ENCODE measurements around the gene VAMP5.

Gene VAMP5

DNA sequence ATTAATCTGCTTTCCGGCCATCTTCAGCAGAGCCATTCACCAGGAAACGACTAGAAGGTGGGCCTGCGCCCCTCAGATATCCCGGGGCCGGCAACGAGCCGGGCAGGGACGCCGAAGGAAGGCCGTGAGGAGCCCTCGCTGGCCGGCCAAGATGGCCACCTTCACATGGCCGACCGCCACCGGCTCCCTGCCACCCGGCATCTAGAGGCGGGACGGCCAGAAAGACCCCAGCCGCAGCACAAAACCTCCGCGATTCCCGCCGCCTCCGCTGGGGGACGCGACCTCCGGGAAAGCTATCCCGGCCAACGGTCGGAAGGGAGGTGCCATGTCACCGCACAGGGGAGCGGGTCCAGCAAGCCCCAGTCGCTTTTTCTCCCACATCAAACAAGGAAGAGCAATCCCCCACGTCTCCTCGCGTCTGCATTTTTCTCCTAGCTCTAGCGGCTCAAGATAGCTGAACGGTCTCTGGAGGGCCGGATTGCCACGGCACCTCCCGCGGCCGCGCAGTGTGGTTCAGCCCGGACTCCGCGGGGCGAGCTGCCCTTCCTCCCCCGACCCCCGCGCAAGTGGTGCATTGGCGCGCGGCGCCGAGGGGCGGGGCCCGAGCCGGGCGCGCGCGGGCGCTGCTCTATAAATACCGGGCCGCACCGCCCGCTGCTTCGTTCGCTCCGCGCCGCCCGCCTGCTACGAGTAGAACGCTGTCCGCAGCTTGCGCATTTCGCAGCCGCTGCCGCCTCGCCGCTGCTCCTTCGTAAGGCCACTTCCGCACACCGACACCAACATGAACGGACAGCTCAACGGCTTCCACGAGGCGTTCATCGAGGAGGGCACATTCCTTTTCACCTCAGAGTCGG is 45.5 kb upstream of the VAMP5 start, which contains the start of gene MAT2A:
Gene MAT2A (plus strand): TSS at position 662 of the 854 bp plus-strand sequence. CDS start 120 bp downstream, at position 782.
- Histone ChIP-seq H2BK120ac (ENCODE audit: low read depth, low read length) (peak within 1 kb of the TSS; percentile 77), H3K27ac (ENCODE audit: low read length, poor library complexity, severe bottlenecking) (peak within 1 kb of the TSS; percentile 100), H4K91ac (ENCODE audit: low read length) (peak within 1 kb of the TSS; percentile 92), H3K79me1 (replicated peaks; ENCODE audit: low read length, poor library complexity, severe bottlenecking) (peaks cover 2% of the 10 kb centered on the region), H3K9ac (ENCODE audit: low read length) (peak within 1 kb of the TSS; percentile 99), H3K18ac (ENCODE audit: low read depth in 1 of 2, low read length in 2 of 2) (peak within 1 kb of the TSS; percentile 87 to 99), H3K4me3 (ENCODE audit: insufficient read depth in 1 of 2, low read depth in 1 of 2, low read length in 2 of 2) (peak within 1 kb of the TSS; percentile 74 to 98), H3K14ac (ENCODE audit: low read length in 2 of 2) (peak within 1 kb of the TSS in 1 of 2 experiments; percentile 96), H3K27me3 (ENCODE audit: control insufficient read depth in 1 of 2, insufficient read depth in 1 of 2, low read length in 2 of 2) (no peaks in the 10 kb centered on the region), H3K4me2 (ENCODE audit: low read length, poor library complexity, severe bottlenecking) (peak within 1 kb of the TSS; percentile 88), H4K8ac (ENCODE audit: low read length) (peak within 1 kb of the TSS; percentile 82), H2BK15ac (ENCODE audit: low read depth, poor library complexity, severe bottlenecking) (peak within 1 kb of the TSS; percentile 71), H3K36me3 (ENCODE audit: control insufficient read depth in 1 of 2, insufficient read depth in 2 of 2, low read depth in 1 of 2, low read length in 2 of 2) (peaks cover 3 to 40% of the 10 kb centered on the region in 2 experiments), H3K23ac (ENCODE audit: low read length in 2 of 2) (peak within 1 kb of the TSS; percentile 66 to 67), H3K4ac (ENCODE audit: low read depth in 1 of 2, low read length in 2 of 2) (peak within 1 kb of the TSS; percentile 92 to 99), H2AFZ (ENCODE audit: low read depth, low read length) (peak within 1 kb of the TSS; percentile 62), H2BK12ac (ENCODE audit: low read length in 2 of 2) (peak within 1 kb of the TSS; percentile 49 to 87), H2BK5ac (ENCODE audit: low read depth, low read length, poor library complexity, severe bottlenecking) (peak within 1 kb of the TSS; percentile 99), H3K4me1 (ENCODE audit: control insufficient read depth, insufficient read depth, low read depth, low read length) (no peaks in the 10 kb centered on the region), H3K9me3 (ENCODE audit: control insufficient read depth, low read length) (no peaks in the 10 kb centered on the region), H2AK5ac (ENCODE audit: low read length, severe bottlenecking) (peak within 1 kb of the TSS; percentile 84)
- under 1% methylated on average over 85 of the region's 92 CpGs for WGBS
- peak; percentile 95 for DNase-seq

DNA sequence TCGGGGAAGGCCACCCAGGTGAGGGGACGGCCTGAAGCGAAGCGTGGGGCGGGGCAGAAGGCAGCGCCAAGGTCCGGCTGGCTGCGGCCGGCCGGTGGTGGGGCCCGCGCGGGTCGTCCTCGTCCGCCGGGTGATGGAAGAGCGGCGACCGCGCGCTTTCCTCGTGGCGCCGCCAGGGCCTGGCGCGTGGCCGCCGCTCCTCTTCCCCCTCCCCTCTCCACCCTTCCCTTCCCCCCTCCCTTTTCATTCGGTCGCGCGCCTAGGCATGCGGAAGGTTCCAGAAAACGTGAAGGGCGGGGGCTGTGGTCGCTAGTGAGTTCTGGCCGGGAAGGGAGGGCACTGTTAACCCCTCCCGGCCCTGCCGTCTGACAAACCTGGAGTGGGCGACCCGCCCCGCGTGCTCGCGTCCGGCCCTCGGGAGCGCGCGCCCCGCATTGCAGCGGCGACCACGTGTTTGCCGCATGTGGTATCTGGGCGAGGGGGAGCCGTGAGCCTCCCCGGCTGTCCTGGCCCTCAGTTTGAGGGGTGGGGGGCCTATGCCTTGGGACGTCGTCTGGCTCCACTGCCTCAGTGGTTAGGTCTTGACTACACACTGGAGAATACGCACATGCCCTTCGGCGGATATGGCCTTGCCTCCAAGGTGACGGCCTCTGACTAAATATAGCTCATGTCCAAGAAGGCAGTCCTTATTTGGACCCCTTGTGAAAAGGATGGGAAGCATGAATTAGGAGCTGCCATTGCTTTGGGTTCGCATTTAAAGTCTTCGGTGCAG is 44.7 kb upstream of the VAMP5 start:
- peak overlapping the region; percentile 99 for H3K9ac ChIP-seq (ENCODE audit: low read length)

DNA sequence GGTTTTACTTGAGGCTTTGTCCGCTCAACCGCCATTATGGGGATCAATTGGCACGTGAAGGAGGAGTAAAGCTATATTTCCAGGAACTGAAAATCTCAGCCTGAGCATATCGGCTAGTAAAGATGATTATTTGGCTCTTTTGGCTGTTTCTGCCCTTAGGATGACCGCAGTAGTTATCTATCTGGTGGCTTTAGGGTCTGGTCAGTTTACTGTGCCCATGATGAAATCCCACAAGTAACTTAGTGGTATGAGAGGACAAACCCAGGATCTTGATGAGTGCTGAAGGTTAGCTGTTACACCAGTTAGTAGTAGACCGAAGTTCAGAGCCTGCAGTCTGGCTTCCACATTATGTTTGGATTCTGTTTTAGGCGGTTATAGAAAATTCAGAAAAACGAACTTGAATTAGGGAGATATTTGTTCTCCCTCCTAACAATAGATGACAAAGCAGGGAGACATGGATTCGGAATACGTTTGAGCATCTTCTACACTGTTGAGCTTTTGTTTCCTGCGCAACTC is 44.0 kb upstream of the VAMP5 start:
- Histone ChIP-seq H2BK12ac (ENCODE audit: low read length in 2 of 2) (no peak overlapping the region), H3K18ac (ENCODE audit: low read depth in 1 of 2, low read length in 2 of 2) (peak overlapping the region; percentile 23 to 99), H2AFZ (ENCODE audit: low read depth, low read length) (no peak overlapping the region), H3K9ac (ENCODE audit: low read length) (peak overlapping the region; percentile 99), H3K27me3 (ENCODE audit: control insufficient read depth in 1 of 2, insufficient read depth in 1 of 2, low read length in 2 of 2) (no peaks in the 10 kb centered on the region), H3K4me2 (ENCODE audit: low read length, poor library complexity, severe bottlenecking) (peak overlapping the region; percentile 33), H3K9me3 (ENCODE audit: control insufficient read depth, low read length) (no peaks in the 10 kb centered on the region), H3K79me1 (replicated peaks; ENCODE audit: low read length, poor library complexity, severe bottlenecking) (peaks cover 2% of the 10 kb centered on the region), H3K27ac (ENCODE audit: low read length, poor library complexity, severe bottlenecking) (peak overlapping the region; percentile 45), H4K91ac (ENCODE audit: low read length) (no peak overlapping the region), H2AK5ac (ENCODE audit: low read length, severe bottlenecking) (no peak overlapping the region), H2BK15ac (ENCODE audit: low read depth, poor library complexity, severe bottlenecking) (no peak overlapping the region), H4K8ac (ENCODE audit: low read length) (no peak overlapping the region), H3K4ac (ENCODE audit: low read depth in 1 of 2, low read length in 2 of 2) (no peak overlapping the region), H3K14ac (ENCODE audit: low read length in 2 of 2) (no peak overlapping the region), H3K4me3 (ENCODE audit: insufficient read depth in 1 of 2, low read depth in 1 of 2, low read length in 2 of 2) (peak overlapping the region; percentile 74 to 98), H3K36me3 (ENCODE audit: control insufficient read depth in 1 of 2, insufficient read depth in 2 of 2, low read depth in 1 of 2, low read length in 2 of 2) (peaks cover 3 to 55% of the 10 kb centered on the region in 2 experiments), H3K4me1 (ENCODE audit: control insufficient read depth, insufficient read depth, low read depth, low read length) (no peaks in the 10 kb centered on the region), H2BK120ac (ENCODE audit: low read depth, low read length) (no peak overlapping the region), H3K23ac (ENCODE audit: low read length in 2 of 2) (no peak overlapping the region), H2BK5ac (ENCODE audit: low read depth, low read length, poor library complexity, severe bottlenecking) (no peak overlapping the region)
- peak; percentile 45 for DNase-seq
- 2% methylated on average over 10 of the region's 11 CpGs for WGBS

More for the DNA sequence above, 44.7 kb upstream of the VAMP5 start:
- Histone ChIP-seq H3K79me1 (replicated peaks; ENCODE audit: low read length, poor library complexity, severe bottlenecking) (peaks cover 2% of the 10 kb centered on the region), H3K14ac (ENCODE audit: low read length in 2 of 2) (peak overlapping the region in 1 of 2 experiments; percentile 96), H2BK120ac (ENCODE audit: low read depth, low read length) (peak overlapping the region; percentile 77), H3K4me1 (ENCODE audit: control insufficient read depth, insufficient read depth, low read depth, low read length) (no peaks in the 10 kb centered on the region), H2AK5ac (ENCODE audit: low read length, severe bottlenecking) (peak overlapping the region; percentile 40), H2BK12ac (ENCODE audit: low read length in 2 of 2) (peak overlapping the region; percentile 0 to 49), H3K18ac (ENCODE audit: low read depth in 1 of 2, low read length in 2 of 2) (peak overlapping the region; percentile 87 to 99), H2AFZ (ENCODE audit: low read depth, low read length) (no peak overlapping the region), H3K23ac (ENCODE audit: low read length in 2 of 2) (peak overlapping the region; percentile 66 to 67), H4K91ac (ENCODE audit: low read length) (peak overlapping the region; percentile 91), H3K27ac (ENCODE audit: low read length, poor library complexity, severe bottlenecking) (peak overlapping the region; percentile 81), H3K27me3 (ENCODE audit: control insufficient read depth in 1 of 2, insufficient read depth in 1 of 2, low read length in 2 of 2) (no peaks in the 10 kb centered on the region), H2BK15ac (ENCODE audit: low read depth, poor library complexity, severe bottlenecking) (peak overlapping the region; percentile 71), H3K4me3 (ENCODE audit: insufficient read depth in 1 of 2, low read depth in 1 of 2, low read length in 2 of 2) (peak overlapping the region; percentile 74 to 98), H3K4me2 (ENCODE audit: low read length, poor library complexity, severe bottlenecking) (peak overlapping the region; percentile 33), H3K9me3 (ENCODE audit: control insufficient read depth, low read length) (no peaks in the 10 kb centered on the region), H3K36me3 (ENCODE audit: control insufficient read depth in 1 of 2, insufficient read depth in 2 of 2, low read depth in 1 of 2, low read length in 2 of 2) (peaks cover 3 to 49% of the 10 kb centered on the region in 2 experiments), H2BK5ac (ENCODE audit: low read depth, low read length, poor library complexity, severe bottlenecking) (peak overlapping the region; percentile 75), H4K8ac (ENCODE audit: low read length) (peak overlapping the region; percentile 79), H3K4ac (ENCODE audit: low read depth in 1 of 2, low read length in 2 of 2) (peak overlapping the region; percentile 62 to 92)
- 2% methylated on average over 47 of the region's 67 CpGs for WGBS
- DNase-seq, result peak; percentile 68
